Fibroblast of skin of right biceps (primary cell): ENCODE data around the gene DCAF8.
A peak's percentile ranks its signal among the peaks of the same experiment; 100 is the strongest.

Experiments
- DNase-seq: peaks from one replicate; pipeline ENCODE4 v3.0.0-alpha.2; 2013

The DCAF8 gene

DNA sequence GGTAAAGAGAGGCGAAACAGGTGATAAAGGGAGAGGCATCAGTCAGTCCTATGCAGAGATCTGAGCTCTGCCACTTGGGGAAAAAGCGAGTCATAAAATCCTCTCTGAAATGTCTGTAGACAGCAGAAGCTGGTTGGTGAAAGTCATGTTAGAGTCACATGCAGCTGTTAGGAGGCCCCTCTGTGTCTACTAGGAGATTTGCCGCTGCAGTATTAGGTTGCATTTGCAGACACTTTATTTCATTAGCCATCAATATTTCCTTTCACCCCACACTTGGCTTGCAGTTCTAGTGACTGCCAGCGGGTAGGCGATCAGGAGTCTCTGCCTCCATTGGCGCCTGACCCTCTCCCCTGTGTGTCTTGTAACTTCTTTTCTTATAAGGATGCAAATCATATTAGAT, 94.8 kb downstream of the DCAF8 start:
- peak; percentile 25 for DNase-seq

DNA sequence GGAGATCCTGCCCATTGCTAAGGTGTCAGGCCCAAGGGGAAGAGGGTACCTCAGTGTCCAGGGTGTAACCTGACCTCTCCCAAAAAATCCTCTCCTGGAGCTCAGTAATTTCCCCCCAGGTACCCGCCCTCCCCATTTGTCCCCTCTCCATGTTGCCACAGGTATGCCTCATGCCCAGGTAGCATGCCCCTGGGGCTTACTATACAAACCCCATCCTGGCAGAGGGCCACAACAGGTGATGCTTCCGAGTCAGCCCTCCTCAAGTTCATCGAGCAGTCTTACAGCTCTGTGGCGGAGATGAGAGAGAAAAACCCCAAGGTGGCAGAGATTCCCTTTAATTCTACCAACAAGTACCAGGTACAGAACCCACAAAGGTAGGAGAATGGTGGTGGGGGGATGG, 95.3 kb downstream of the DCAF8 start:
- no peak for DNase-seq

DNA sequence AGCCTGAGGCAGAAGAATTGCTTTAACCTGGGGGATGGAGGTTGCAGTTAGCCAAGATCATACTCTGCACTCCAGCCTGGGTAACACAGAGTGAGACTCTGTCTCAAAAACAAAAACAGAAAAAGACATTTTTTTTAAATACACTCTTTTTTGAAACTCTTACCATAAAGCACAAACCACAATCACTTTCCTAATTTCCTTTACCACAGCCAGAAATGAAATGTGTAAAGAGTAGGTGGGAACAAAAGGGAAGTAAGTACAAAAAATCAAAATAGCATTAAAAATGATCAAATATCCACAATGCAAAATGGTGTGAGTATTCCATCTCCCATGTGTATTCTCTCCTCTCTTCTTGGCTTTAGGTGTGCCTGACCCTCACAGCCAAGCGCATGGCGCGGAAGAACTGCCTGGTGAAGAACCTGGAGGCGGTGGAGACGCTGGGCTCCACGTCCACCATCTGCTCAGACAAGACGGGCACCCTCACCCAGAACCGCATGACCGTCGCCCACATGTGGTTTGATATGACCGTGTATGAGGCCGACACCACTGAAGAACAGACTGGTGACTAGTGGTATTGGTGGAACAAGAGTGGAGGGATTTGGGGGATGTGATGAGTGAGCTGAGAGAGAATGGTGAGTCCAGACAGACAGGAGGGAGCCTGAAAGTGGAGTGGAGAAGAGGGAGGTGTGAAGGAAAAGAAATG, 96.0 kb downstream of the DCAF8 start:
- no peak for DNase-seq
